PC-3 (cell line): ENCODE results near the gene AKAP14.

Experiments
- CTCF ChIP-seq: fragments of 300-600 bp; sonication (generic); conservative IDR thresholded peaks from 2 replicates; pipeline ENCODE4 v1.5.1; 2017; ENCODE audit warnings: antibody characterized with exemption, low read depth, mild to moderate bottlenecking, low read length
- EZH2 ChIP-seq: fragments of 300-600 bp; sonication (generic); IDR thresholded peaks from one replicate; pipeline ENCODE4 v1.6.1; 2017; ENCODE audit warnings: antibody characterized with exemption, mild to moderate bottlenecking, low read length; ENCODE audit not compliant: unreplicated experiment
- EZH2phosphoT487 ChIP-seq: fragments of 300-600 bp; sonication (generic); IDR thresholded peaks from 2 replicates; pipeline ENCODE4 v1.6.1; 2018; ENCODE audit warnings: mild to moderate bottlenecking, antibody characterized with exemption, low read length, borderline replicate concordance

DNA sequence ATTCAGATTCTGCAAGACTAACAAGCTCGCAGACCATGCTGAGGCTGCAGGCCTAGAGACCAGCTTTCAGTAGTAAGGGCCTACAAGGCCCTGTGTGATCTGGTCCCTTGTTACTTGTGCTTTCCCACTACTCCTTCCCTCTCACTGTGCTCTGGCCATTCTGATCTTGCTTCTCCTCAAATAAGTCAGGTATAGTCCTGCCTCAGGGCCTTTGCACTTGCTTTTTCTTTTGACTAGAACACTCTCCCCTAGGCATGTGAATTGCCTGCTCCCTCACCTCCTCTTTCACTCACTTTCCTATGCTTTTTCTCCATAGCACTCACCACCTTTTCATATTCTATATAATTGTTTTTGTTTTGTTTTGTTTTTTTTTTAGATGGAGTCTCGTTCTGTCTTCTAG is 22.2 kb downstream of the AKAP14 start:
- TF ChIP-seq CTCF (no peak), EZH2phosphoT487 (no peak), EZH2 (no peak)
